Kidney (tissue), 14 donors: Measurements from ENCODE around the gene TUFM. TPM values are rescaled to one million over a fixed set of nuclear protein-coding genes. Genes with fewer than 3 reads are reported as not detected.

Experiments
- DNase-seq, 5 donors: peaks; one replicate each; pipeline ENCODE4 v3.0.0-alpha.2; 2013 to 2020
- FAIRE-seq: peaks from 2 replicates; lab custom pipeline; 2012; peaks lifted over from hg19 to GRCh38; lab: Jason Lieb, UNC
- H3K27ac ChIP-seq, 2 donors: one replicate each; pipeline ENCODE4 v1.7.0; 2013; ENCODE audit warnings: low read depth in 2 of 2, low read length in 2 of 2, inconsistent platforms in 1 of 2
- H3K27me3 ChIP-seq: one replicate; pipeline ENCODE4 v1.7.1; 2013; ENCODE audit warnings: low read length, inconsistent platforms; ENCODE audit not compliant: control insufficient read depth, insufficient read depth
- H3K36me3 ChIP-seq, 3 donors: one replicate each; pipeline versions ENCODE4 v1.7.0 to v1.7.1; 2013; ENCODE audit warnings: low read length in 3 of 3, control low read depth in 1 of 3, inconsistent platforms in 1 of 3; ENCODE audit not compliant: insufficient read depth in 3 of 3, control insufficient read depth in 2 of 3
- H3K4me1 ChIP-seq, 3 donors: one replicate each; pipeline versions ENCODE4 v1.7.0 to v1.7.1; 2013; ENCODE audit warnings: low read length in 3 of 3, inconsistent platforms in 1 of 3, low read depth in 1 of 3; ENCODE audit not compliant: control insufficient read depth in 2 of 3, insufficient read depth in 2 of 3
- H3K4me3 ChIP-seq, 3 donors: one replicate each; pipeline versions ENCODE4 v1.7.0 to v1.8.1; 2013; ENCODE audit warnings: low read length in 3 of 3, control low read depth in 1 of 3, inconsistent platforms in 1 of 3
- H3K9ac ChIP-seq, 3 donors: one replicate each; pipeline versions ENCODE4 v1.7.0 to v1.7.1; 2013; ENCODE audit warnings: low read length in 3 of 3, control low read depth in 1 of 3, inconsistent platforms in 1 of 3
- H3K9me3 ChIP-seq, 3 donors: one replicate each; pipeline versions ENCODE4 v1.7.0 to v1.7.1; 2013; ENCODE audit warnings: low read length in 3 of 3, control low read depth in 1 of 3, inconsistent platforms in 1 of 3; ENCODE audit not compliant: control insufficient read depth in 2 of 3, insufficient read depth in 1 of 3
- intact Hi-C: fragments of 100-400 bp; cut with DNase I; formaldehyde crosslinking; loops from one replicate; pipeline ENCODE4 v1.11.1; 2022
- polyA plus RNA-seq: library from polyadenylated mRNA; stranded (reverse); fragments of 350-450 nt; fragmentation: Illumina TruSeq; extraction: RNeasy Lipid Tissue Mini Kit (QIAGEN cat#74804); gene quantifications from one replicate; pipeline ENCODE4 v1.2.3, GENCODE V29; 2014; ENCODE audit warnings: low read depth, low replicate concordance; ENCODE audit not compliant: insufficient read depth
- total RNA-seq: library from RNA; stranded (reverse); fragmentation: NEBNext Ultra II Directional; extraction: Animal tissue kit (Norgen Biotek cat#: 25700); gene quantifications from one replicate; pipeline ENCODE4 v1.2.1, GENCODE V29; 2021
- TF ChIP-seq, protein P1 (sequence below): IDR thresholded peaks from 3 replicates; pipeline ENCODE4 v1.5.1; 2012; ENCODE audit warnings: mild to moderate bottlenecking, moderate library complexity, borderline replicate concordance; ENCODE audit not compliant: insufficient read depth; ENCODE audit errors: extremely low read depth
- donor health status: control.
- donor health status: control.
- donor health status: control.
- donor health status: control.
- donor health status: control.
- donor health status: DM: yes; HTN: yes; CAD: no.
- donor health status: Normal renal cell carcinoma (clear cell type).

TUFM gene
- total and polyA plus RNA-seq, 2 donors from 2014 or later: 146 to 443 TPM

DNA sequence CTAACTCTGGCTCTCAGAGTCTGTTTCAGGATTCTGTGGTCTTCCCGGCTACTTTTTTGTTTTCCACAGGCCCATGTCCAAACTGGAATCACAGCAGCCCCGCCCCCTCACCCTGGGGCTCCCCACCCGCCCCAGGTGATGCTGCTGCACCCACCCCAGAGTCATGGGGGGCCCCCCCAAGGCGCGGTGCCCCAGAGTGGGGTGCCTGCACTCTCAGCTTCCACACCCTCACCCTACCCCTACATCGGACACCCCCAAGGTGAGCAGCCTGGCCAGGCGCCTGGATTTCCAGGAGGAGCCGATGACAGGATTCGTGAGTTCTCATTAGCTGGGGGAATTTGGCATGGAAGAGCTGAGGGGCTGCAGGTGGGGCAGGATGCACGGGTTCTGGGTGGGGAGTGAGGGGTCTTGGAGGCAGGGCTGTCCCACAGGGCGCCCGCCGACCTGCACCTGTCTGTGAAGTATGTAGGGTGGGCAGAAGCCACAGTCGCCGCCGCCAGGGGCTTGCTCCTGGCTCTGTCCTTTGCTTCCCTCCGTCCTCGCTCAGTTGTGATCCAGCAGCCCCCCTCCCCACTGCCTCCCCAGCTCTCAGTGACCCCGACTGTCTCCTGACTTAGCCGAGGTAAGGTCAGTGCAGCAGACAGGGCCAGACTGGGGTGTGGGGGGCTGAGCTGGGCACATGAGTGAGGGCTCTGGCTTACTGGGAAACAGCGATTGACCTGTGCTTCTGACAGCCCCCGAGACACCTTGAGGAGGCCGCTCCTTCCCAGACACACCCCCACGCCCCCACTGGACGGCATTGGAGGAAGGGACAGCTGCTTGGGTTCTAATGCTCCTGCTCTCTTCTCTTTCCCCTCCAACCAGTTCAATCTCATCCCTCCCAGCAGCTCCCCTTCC lies 10.0 kb downstream of the TUFM start:
- H3K4me1 ChIP-seq: no peaks in the 10 kb centered on the region
- H3K9me3 ChIP-seq: no peaks in the 10 kb centered on the region
- TF ChIP-seq, protein P1, sequence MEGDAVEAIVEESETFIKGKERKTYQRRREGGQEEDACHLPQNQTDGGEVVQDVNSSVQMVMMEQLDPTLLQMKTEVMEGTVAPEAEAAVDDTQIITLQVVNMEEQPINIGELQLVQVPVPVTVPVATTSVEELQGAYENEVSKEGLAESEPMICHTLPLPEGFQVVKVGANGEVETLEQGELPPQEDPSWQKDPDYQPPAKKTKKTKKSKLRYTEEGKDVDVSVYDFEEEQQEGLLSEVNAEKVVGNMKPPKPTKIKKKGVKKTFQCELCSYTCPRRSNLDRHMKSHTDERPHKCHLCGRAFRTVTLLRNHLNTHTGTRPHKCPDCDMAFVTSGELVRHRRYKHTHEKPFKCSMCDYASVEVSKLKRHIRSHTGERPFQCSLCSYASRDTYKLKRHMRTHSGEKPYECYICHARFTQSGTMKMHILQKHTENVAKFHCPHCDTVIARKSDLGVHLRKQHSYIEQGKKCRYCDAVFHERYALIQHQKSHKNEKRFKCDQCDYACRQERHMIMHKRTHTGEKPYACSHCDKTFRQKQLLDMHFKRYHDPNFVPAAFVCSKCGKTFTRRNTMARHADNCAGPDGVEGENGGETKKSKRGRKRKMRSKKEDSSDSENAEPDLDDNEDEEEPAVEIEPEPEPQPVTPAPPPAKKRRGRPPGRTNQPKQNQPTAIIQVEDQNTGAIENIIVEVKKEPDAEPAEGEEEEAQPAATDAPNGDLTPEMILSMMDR: no peak
- FAIRE-seq: no peak
- no peak overlapping the region for H3K27ac ChIP-seq
- no peaks in the 10 kb centered on the region for H3K27me3 ChIP-seq
- H3K36me3 ChIP-seq: peaks cover 8 to 60% (median 39%) of the 10 kb centered on the region in 3 donors
- no peak overlapping the region for H3K4me3 ChIP-seq
- no peak for DNase-seq
- intact Hi-C loops: no loop called here
- H3K9ac ChIP-seq: no peak overlapping the region

DNA sequence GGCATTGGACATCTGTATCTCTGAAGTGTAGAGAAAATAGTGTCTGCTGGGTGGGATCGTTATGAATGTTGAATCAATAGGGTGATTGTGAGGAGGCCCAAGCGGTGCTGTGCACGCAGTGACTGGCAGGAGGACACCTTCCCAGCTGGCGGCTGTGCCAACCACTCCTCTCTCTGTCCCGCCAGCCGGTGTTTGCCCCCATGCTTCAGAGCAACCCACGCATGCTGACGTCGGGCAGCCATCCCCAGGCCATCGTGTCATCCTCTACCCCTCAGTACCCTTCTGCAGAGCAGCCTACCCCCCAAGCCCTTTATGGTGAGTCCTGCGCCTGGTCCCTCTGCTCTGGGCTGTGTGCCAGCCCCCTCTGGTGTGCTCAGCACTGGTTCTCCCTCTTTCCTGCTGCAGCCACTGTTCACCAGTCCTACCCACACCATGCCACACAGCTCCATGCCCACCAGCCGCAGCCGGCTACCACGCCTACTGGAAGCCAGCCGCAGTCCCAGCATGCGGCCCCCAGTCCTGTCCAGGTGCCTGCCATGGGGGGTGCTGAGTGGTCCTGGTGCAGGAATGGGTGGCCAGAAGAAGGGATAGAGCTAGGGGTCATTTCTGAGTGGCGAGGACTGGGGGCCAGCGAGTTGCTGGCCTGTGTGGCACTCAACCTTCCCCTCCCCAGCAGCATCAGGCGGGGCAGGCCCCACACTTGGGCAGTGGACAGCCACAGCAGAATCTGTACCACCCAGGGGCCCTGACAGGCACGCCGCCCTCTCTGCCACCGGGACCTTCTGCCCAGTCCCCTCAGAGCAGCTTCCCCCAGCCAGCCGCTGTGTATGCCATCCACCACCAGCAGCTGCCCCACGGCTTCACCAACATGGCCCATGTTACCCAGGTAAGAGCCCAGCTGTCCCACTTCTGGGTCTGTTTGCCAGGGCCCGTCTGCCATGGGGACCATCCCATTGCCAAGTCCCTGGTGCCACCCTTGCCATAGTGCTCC lies 11.0 kb downstream of the TUFM start:
- no peaks in the 10 kb centered on the region for H3K9me3 ChIP-seq
- TF ChIP-seq, protein P1: no peak
- H3K36me3 ChIP-seq: peaks cover 10 to 70% (median 49%) of the 10 kb centered on the region in 3 donors
- FAIRE-seq (no peak), DNase-seq (no peak)
- H3K27ac ChIP-seq: no peak overlapping the region
- no peaks in the 10 kb centered on the region for H3K27me3 ChIP-seq
- no peak overlapping the region for H3K9ac ChIP-seq
- H3K4me1 ChIP-seq: no peaks in the 10 kb centered on the region
- H3K4me3 ChIP-seq: no peak overlapping the region
- intact Hi-C loops: no loop called here

DNA sequence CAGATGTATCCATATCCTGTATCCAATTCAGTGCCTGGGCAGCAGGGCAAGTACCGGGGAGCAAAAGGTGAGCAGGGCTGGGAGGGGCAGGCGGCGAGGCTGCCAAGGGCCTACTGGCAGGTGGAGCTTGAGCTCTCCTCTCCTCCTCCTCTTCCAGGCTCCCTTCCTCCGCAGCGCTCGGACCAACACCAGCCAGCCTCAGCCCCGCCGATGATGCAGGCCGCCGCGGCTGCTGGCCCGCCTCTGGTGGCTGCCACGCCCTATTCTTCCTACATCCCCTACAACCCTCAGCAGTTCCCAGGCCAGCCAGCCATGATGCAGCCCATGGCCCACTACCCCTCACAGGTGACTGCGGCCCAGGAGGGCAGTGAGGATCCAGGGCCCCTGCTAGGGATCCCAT lies 11.8 kb downstream of the TUFM start:
- Histone ChIP-seq H3K4me1 (no peaks in the 10 kb centered on the region), H3K9me3 (no peaks in the 10 kb centered on the region), H3K27ac (no peak overlapping the region), H3K4me3 (no peak overlapping the region), H3K27me3 (no peaks in the 10 kb centered on the region), H3K36me3 (peaks cover 14 to 78% (median 56%) of the 10 kb centered on the region in 3 donors), H3K9ac (no peak overlapping the region)
- DNase-seq: no peak
- intact Hi-C loops: no loop called here
- no peak for FAIRE-seq
- TF ChIP-seq, protein P1: no peak
